ENCODE data around the gene C5orf34.
"Not testable (repeated sequence)": the region's sequence is repeated elsewhere in the genome, so short reads cannot be mapped to it uniquely, and the experiment has no call there.

The C5orf34 gene

DNA sequence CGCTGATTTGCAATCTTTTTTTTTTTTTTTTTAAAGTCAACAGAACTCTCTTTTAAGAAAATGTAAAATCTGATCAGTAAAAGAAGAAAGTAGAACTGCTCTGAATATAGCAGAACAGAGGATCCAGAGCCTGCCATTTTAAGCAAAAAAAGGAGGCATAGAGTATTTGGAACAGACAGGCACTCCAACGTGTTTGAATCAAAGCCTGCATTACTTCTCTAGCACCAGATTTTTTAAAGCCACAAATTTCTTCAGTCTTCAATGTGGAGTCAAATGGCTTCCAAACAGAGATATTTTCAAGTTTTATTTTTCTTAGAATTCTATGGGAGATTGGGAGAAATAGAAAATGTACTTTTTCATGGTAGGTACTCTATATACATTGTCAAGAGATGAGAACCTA lies 36.8 kb upstream of the C5orf34 start:
- TF ChIP-seq EZH2phosphoT487 (IDR thresholded peaks at IDR 0.05; ENCODE audit: borderline replicate concordance, low read length) = no peak
- TF ChIP-seq, protein P1, sequence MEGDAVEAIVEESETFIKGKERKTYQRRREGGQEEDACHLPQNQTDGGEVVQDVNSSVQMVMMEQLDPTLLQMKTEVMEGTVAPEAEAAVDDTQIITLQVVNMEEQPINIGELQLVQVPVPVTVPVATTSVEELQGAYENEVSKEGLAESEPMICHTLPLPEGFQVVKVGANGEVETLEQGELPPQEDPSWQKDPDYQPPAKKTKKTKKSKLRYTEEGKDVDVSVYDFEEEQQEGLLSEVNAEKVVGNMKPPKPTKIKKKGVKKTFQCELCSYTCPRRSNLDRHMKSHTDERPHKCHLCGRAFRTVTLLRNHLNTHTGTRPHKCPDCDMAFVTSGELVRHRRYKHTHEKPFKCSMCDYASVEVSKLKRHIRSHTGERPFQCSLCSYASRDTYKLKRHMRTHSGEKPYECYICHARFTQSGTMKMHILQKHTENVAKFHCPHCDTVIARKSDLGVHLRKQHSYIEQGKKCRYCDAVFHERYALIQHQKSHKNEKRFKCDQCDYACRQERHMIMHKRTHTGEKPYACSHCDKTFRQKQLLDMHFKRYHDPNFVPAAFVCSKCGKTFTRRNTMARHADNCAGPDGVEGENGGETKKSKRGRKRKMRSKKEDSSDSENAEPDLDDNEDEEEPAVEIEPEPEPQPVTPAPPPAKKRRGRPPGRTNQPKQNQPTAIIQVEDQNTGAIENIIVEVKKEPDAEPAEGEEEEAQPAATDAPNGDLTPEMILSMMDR (IDR thresholded peaks at IDR 0.05; ENCODE audit: low read depth, low read length, poor library complexity, severe bottlenecking) = no peak
- no peaks in the 10 kb centered on the region for H3K27me3 ChIP-seq (ENCODE audit: control insufficient read depth, low read length)
- no peaks in the 10 kb centered on the region for H3K9me3 ChIP-seq (ENCODE audit: control insufficient read depth, insufficient read depth, low read length)
- H3K4me2 ChIP-seq (ENCODE audit: low read length) = no peak overlapping the region
- peaks cover 89% of the 10 kb centered on the region for H3K79me2 ChIP-seq (ENCODE audit: control insufficient read depth, low read length)
- no peaks in the 10 kb centered on the region for H3F3A ChIP-seq (ENCODE audit: control insufficient read depth, insufficient read depth)
- H3K36me3 ChIP-seq (ENCODE audit: control insufficient read depth, low read length) = peaks cover 92% of the 10 kb centered on the region
- no peak overlapping the region for H3K4me3 ChIP-seq (ENCODE audit: low read length)
- H3K9me2 ChIP-seq (replicated peaks; ENCODE audit: control insufficient read depth, low read length) = no peaks in the 10 kb centered on the region
- no peak overlapping the region for H3K27ac ChIP-seq (ENCODE audit: low read depth, low read length)
- peaks cover 27% of the 10 kb centered on the region for H3K4me1 ChIP-seq (ENCODE audit: control insufficient read depth, low read length)
- H4K20me1 ChIP-seq (ENCODE audit: control insufficient read depth, insufficient read depth, low read depth, low read length) = no peaks in the 10 kb centered on the region; the same call in none of the 2 replicates

DNA sequence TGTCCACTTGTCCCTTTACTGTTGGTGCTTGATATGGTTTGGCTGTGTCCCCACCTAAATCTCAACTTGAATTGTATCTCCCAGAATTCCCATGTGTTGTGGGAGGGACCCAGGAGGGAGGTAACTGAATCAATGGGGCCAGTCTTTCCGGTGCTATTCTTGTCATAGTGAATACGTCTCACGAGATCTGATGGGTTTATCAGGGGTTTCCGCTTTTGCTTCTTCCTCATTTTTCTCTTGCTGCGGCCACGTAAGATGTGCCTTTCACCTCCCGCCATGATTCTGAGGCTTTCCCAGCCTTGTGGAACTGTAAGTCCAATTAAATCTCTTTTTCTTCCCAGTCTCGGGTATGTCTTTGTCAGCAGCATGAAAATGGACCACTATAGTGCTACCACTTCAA lies 34.3 kb upstream of the C5orf34 start:
- not testable (repeated sequence) for H3K4me2 ChIP-seq (ENCODE audit: low read length); H3K27ac ChIP-seq (ENCODE audit: low read depth, low read length); H4K20me1 ChIP-seq (ENCODE audit: control insufficient read depth, insufficient read depth, low read depth, low read length); H3K9me2 ChIP-seq (replicated peaks; ENCODE audit: control insufficient read depth, low read length); H3F3A ChIP-seq (ENCODE audit: control insufficient read depth, insufficient read depth); H3K4me3 ChIP-seq (ENCODE audit: low read length); H3K27me3 ChIP-seq (ENCODE audit: control insufficient read depth, low read length); H3K9me3 ChIP-seq (ENCODE audit: control insufficient read depth, insufficient read depth, low read length)
- Histone ChIP-seq H3K4me1 (ENCODE audit: control insufficient read depth, low read length) (peaks cover 12% of the 10 kb centered on the region), H3K79me2 (ENCODE audit: control insufficient read depth, low read length) (peaks cover 73% of the 10 kb centered on the region), H3K36me3 (ENCODE audit: control insufficient read depth, low read length) (peaks cover 96% of the 10 kb centered on the region)

DNA sequence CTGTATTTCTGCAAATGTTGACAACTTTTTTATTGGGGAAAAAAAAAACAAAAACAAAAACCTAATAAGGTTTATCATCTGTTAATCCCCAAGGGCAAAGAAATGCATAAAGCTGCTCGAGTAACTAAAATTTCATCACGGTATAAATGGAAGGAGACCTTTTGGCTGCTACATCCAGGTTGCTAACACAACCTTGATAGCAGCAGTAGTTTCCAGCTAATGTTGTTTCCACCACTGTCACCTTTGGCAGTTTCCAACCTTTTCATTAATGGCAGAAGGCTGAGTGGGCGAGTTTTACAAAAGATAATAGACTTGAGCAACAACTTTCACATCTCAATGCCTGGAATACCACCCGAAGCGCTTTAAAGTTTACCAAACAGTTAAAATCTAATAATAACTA lies 33.4 kb upstream of the C5orf34 start:
- peaks cover 5% of the 10 kb centered on the region for H4K20me1 ChIP-seq (ENCODE audit: control insufficient read depth, insufficient read depth, low read depth, low read length)
- H3K79me2 ChIP-seq (ENCODE audit: control insufficient read depth, low read length) = peaks cover 65% of the 10 kb centered on the region
- peaks cover 95% of the 10 kb centered on the region for H3K36me3 ChIP-seq (ENCODE audit: control insufficient read depth, low read length)

DNA sequence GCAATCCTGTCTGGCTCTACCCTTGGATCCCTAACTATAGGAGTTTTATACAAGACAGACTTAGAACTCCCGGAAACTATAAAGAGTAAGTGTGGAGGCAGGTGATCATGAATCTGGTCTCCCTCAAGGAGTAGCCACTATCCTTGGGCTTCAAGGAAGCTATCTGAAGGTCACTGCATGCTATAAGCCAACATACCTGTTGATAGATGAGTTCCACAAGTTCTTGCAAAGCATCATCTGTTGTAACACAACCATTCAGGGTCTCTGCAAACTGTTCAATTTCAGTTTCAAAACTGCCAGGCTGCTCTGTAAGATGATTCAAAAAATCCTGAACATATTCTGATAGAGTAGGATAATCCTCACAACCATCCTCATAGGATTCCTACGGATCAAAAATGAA lies 32.6 kb upstream of the C5orf34 start:
- H3K27ac ChIP-seq (ENCODE audit: low read depth, low read length) = no peak overlapping the region
- no peak overlapping the region for H3K4me3 ChIP-seq (ENCODE audit: low read length)
- H3K9me3 ChIP-seq (ENCODE audit: control insufficient read depth, insufficient read depth, low read length) = no peaks in the 10 kb centered on the region
- 0 out of 2 replicates have a peak, but pooled peaks cover 3% of the 10 kb centered on the region for H3F3A ChIP-seq (ENCODE audit: control insufficient read depth, insufficient read depth)
- no peaks in the 10 kb centered on the region; the same call in 1 of the 2 replicates for H3K4me1 ChIP-seq (ENCODE audit: control insufficient read depth, low read length)
- no peak overlapping the region for H3K4me2 ChIP-seq (ENCODE audit: low read length)
- no peak for TF ChIP-seq EZH2phosphoT487 (IDR thresholded peaks at IDR 0.05; ENCODE audit: borderline replicate concordance, low read length)
- TF ChIP-seq, protein P1 (IDR thresholded peaks at IDR 0.05; ENCODE audit: low read depth, low read length, poor library complexity, severe bottlenecking) = no peak
- H4K20me1 ChIP-seq (ENCODE audit: control insufficient read depth, insufficient read depth, low read depth, low read length) = peaks cover 5% of the 10 kb centered on the region
- H3K9me2 ChIP-seq (replicated peaks; ENCODE audit: control insufficient read depth, low read length) = no peaks in the 10 kb centered on the region
- H3K27me3 ChIP-seq (ENCODE audit: control insufficient read depth, low read length) = no peaks in the 10 kb centered on the region
- H3K79me2 ChIP-seq (ENCODE audit: control insufficient read depth, low read length) = peaks cover 59% of the 10 kb centered on the region
- peaks cover 95% of the 10 kb centered on the region for H3K36me3 ChIP-seq (ENCODE audit: control insufficient read depth, low read length)

More for the DNA sequence above, 33.4 kb upstream of the C5orf34 start:
- Histone ChIP-seq H3K4me3 (ENCODE audit: low read length) (no peak overlapping the region), H3K27ac (ENCODE audit: low read depth, low read length) (no peak overlapping the region), H3F3A (ENCODE audit: control insufficient read depth, insufficient read depth) (0 out of 2 replicates have a peak, but pooled peaks cover 3% of the 10 kb centered on the region), H3K4me2 (ENCODE audit: low read length) (no peak overlapping the region), H3K9me3 (ENCODE audit: control insufficient read depth, insufficient read depth, low read length) (no peaks in the 10 kb centered on the region), H3K4me1 (ENCODE audit: control insufficient read depth, low read length) (peaks cover 3% of the 10 kb centered on the region), H3K9me2 (replicated peaks; ENCODE audit: control insufficient read depth, low read length) (no peaks in the 10 kb centered on the region), H3K27me3 (ENCODE audit: control insufficient read depth, low read length) (no peaks in the 10 kb centered on the region)
- TF ChIP-seq EZH2phosphoT487 (IDR thresholded peaks at IDR 0.05; ENCODE audit: borderline replicate concordance, low read length) = no peak
- TF ChIP-seq, protein P1 (IDR thresholded peaks at IDR 0.05; ENCODE audit: low read depth, low read length, poor library complexity, severe bottlenecking) = no peak
